ENCODE measurements around the gene UBA1.
A peak's percentile ranks its signal among the peaks of the same experiment; 100 is the strongest.

The UBA1 gene

GRCh38 chrX:47169726-47170515 is 23.7 kb upstream of the UBA1 start:
- TF ChIP-seq CTCF (IDR thresholded peaks at IDR 0.05) = no peak
- Histone ChIP-seq H3K4me3 (no peak overlapping the region), H3K27ac (no peak overlapping the region)
- DNase-seq (ENCODE audit: low spot score) = peak; percentile 68

GRCh38 chrX:47170861-47171692 is 22.6 kb upstream of the UBA1 start:
- H3K4me3 ChIP-seq = no peak overlapping the region
- no peak for TF ChIP-seq CTCF (IDR thresholded peaks at IDR 0.05)
- no peak for DNase-seq (ENCODE audit: low spot score)
- no peak overlapping the region for H3K27ac ChIP-seq

GRCh38 chrX:47171996-47172395 is 21.6 kb upstream of the UBA1 start:
- no peak for DNase-seq (ENCODE audit: low spot score)
- no peak for TF ChIP-seq CTCF (IDR thresholded peaks at IDR 0.05)
- Histone ChIP-seq H3K27ac (no peak overlapping the region), H3K4me3 (no peak overlapping the region)

- DNase-seq (ENCODE audit: low spot score) = no peak
- Histone ChIP-seq H3K27ac (no peak overlapping the region), H3K4me3 (no peak overlapping the region)
- no peak for TF ChIP-seq CTCF (IDR thresholded peaks at IDR 0.05)
These were observed 21.1 kb upstream of the UBA1 start for GRCh38 chrX:47172549-47172948.

- no peak overlapping the region for H3K4me3 ChIP-seq
- H3K27ac ChIP-seq = no peak overlapping the region
- no peak for DNase-seq (ENCODE audit: low spot score)
- no peak for TF ChIP-seq CTCF (IDR thresholded peaks at IDR 0.05)
These were observed 20.4 kb upstream of the UBA1 start for GRCh38 chrX:47172971-47173792.

GRCh38 chrX:47174376-47174775 is 19.3 kb upstream of the UBA1 start:
- Histone ChIP-seq H3K27ac (no peak overlapping the region), H3K4me3 (no peak overlapping the region)
- DNase-seq (ENCODE audit: low spot score) = no peak
- TF ChIP-seq CTCF (IDR thresholded peaks at IDR 0.05) = no peak

All from coronary artery (tissue), 2 donors.